ENCODE measurements around the gene NUDT7. TPM values are rescaled to one million over a fixed set of nuclear protein-coding genes. Genes with fewer than 3 reads are reported as not detected.

NUDT7 gene
- total and polyA plus RNA-seq, 2 donors (not counting 3 experiments of a cell fraction or from before 2014, with no cell fraction given) = 6.2 to 6.5 TPM

DNA sequence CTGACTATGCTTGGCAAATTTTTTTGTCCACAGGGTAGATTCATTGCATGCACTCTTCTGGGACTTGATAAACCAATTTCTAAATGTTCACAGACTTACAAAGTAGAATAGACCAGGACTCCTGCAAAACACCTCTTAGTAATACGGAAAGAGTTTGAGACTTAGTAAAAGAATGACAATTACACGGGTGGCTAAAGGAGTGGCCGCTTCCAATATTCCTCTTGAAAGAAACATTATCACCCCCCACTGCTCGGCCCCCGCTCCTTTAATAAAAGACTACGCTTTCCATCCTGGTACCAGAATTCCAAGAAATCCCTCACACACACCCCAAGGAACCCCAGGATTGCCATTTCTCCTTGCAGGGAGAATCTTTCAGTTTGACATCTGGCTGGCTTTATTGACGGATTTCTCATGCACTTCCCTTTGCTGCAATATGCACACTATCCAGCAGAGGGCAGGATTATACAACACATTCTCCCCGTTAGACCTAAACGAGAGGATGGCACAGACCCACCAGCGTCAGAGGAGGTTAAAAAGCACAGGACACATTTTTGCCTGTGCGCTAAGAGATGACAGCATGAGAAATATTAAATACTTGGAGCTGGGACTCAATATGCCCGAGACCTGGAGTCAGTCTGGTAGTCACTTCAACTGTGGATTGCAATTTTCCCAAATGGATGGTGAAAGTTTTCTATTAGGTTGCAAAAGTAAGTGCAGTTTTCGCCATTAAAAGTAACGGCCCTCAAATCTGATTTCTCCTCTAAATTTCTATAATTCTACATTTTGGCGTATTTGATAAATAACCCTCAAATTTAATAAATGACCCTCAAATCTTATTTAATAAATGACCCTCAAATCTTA is 46.6 kb upstream of the NUDT7 start:
- no peaks in the 10 kb centered on the region for H3K9me3 ChIP-seq (replicated peaks; ENCODE audit: control insufficient read depth, insufficient read depth, low read length)
- H4K20me1 ChIP-seq (replicated peaks; ENCODE audit: control insufficient read depth, extremely low read depth, insufficient read depth, low read length) = no peaks in the 10 kb centered on the region
- peak; percentile 89 for FAIRE-seq
- H3K9me1 ChIP-seq (replicated peaks; ENCODE audit: control insufficient read depth, extremely low read depth, insufficient read depth, low read length) = no peaks in the 10 kb centered on the region
- no peak overlapping the region for H3K4me3 ChIP-seq (replicated peaks in 1 of 3; ENCODE audit: insufficient read depth in 1 of 3, low read depth in 1 of 3, low read length in 3 of 3)
- H2AFZ ChIP-seq (ENCODE audit: low read depth, low read length) = no peak overlapping the region
- intact Hi-C loops (cut with micrococcal nuclease) = loop anchor here (1.0 to 5.0 kb wide), 8 partner anchors 47 to 439 kb away; partner anchors contain the start of genes NUDT7, VAT1L and WWOX
- H3K27ac ChIP-seq (ENCODE audit: insufficient read depth, low read depth, low read length) = no peak overlapping the region
- peak; percentile 75 for DNase-seq (ENCODE audit: low read depth, low spot score)
- no TSS peak for BruUV-seq (replicated peaks)
- POLR2A ChIA-PET = no interaction called here
- H3K79me2 ChIP-seq (ENCODE audit: control insufficient read depth, insufficient read depth, low read length) = no peaks in the 10 kb centered on the region
- H3K27me3 ChIP-seq (ENCODE audit: control insufficient read depth in 2 of 2, insufficient read depth in 2 of 2, low read length in 2 of 2) = peaks cover 0 to 6% of the 10 kb centered on the region in 2 experiments
- CTCF ChIA-PET = interaction anchor here (0.7 to 2.9 kb wide), 17 partner anchors 9 to 439 kb away, joined by 3 to 40 read pairs (median 6); no protein-coding TSS in a partner anchor
- H3K4me2 ChIP-seq (ENCODE audit: insufficient read depth, low read length) = no peak overlapping the region
- dilution Hi-C loops (cut with MboI; ENCODE audit: extremely low pct_ligation_motif_present, low sequenced_read_pairs) = no loop called here
- H3K4me1 ChIP-seq (ENCODE audit: control insufficient read depth, extremely low read depth, insufficient read depth, low read length) = no peaks in the 10 kb centered on the region
- no peak overlapping the region for H3K9ac ChIP-seq (replicated peaks; ENCODE audit: extremely low read depth, insufficient read depth, low read length)
- H3K36me3 ChIP-seq (ENCODE audit: control insufficient read depth in 2 of 2, extremely low read depth in 1 of 2, insufficient read depth in 2 of 2, low read length in 2 of 2) = no peaks in the 10 kb centered on the region
- peak; percentile 74 to 96 for TF ChIP-seq CTCF (IDR thresholded peaks at IDR 0.05; ENCODE audit: extremely low read depth in 1 of 2, insufficient read depth in 1 of 2, low read depth in 1 of 2, low read length in 2 of 2)
- no peak for TF ChIP-seq JUN (IDR thresholded peaks at IDR 0.05; ENCODE audit: borderline replicate concordance, insufficient read depth, insufficient read length, low read depth)

- no peak overlapping the region for H3K9ac ChIP-seq (replicated peaks; ENCODE audit: extremely low read depth, insufficient read depth, low read length)
- H3K36me3 ChIP-seq (ENCODE audit: control insufficient read depth in 2 of 2, extremely low read depth in 1 of 2, insufficient read depth in 2 of 2, low read length in 2 of 2) = no peaks in the 10 kb centered on the region
- no peaks in the 10 kb centered on the region for H3K4me1 ChIP-seq (ENCODE audit: control insufficient read depth, extremely low read depth, insufficient read depth, low read length)
- no peak for FAIRE-seq
- BruUV-seq (replicated peaks) = no TSS peak
- no peaks in the 10 kb centered on the region for H3K9me1 ChIP-seq (replicated peaks; ENCODE audit: control insufficient read depth, extremely low read depth, insufficient read depth, low read length)
- no peak for TF ChIP-seq EZH2 (IDR thresholded peaks at IDR 0.05; ENCODE audit: borderline replicate concordance, low read depth, low read length, severe bottlenecking)
- TF ChIP-seq FOS (IDR thresholded peaks at IDR 0.05; ENCODE audit: borderline replicate concordance, insufficient read depth, low read length) = no peak
- TF ChIP-seq GATA2 (IDR thresholded peaks at IDR 0.05; ENCODE audit: insufficient read depth, insufficient read length, low read depth, low read length) = no peak
- TF ChIP-seq MAX (IDR thresholded peaks at IDR 0.05; ENCODE audit: insufficient read depth, insufficient read length) = no peak
- TF ChIP-seq POLR2A (IDR thresholded peaks at IDR 0.05; ENCODE audit: low read depth, low read length) = no peak
- ChIA-PET CTCF (interaction anchor here (0.5 to 3.3 kb wide), 10 partner anchors 10 to 326 kb away, joined by 3 to 37 read pairs (median 4); no protein-coding TSS in a partner anchor), POLR2A (no interaction called here)
- H2AFZ ChIP-seq (ENCODE audit: low read depth, low read length) = no peak overlapping the region
- H3K9me3 ChIP-seq (replicated peaks; ENCODE audit: control insufficient read depth, insufficient read depth, low read length) = no peaks in the 10 kb centered on the region
- H3K27ac ChIP-seq (ENCODE audit: insufficient read depth, low read depth, low read length) = no peak overlapping the region
- intact Hi-C loops (cut with micrococcal nuclease) = loop anchor here (5.0 kb wide), 1 partner anchor 45 kb away; the partner anchor contains the start of gene NUDT7
- no peak overlapping the region for H3K4me3 ChIP-seq (replicated peaks in 1 of 3; ENCODE audit: insufficient read depth in 1 of 3, low read depth in 1 of 3, low read length in 3 of 3)
- DNase-seq (ENCODE audit: low read depth, low spot score) = no peak
- peaks cover 0 to 6% of the 10 kb centered on the region in 2 experiments for H3K27me3 ChIP-seq (ENCODE audit: control insufficient read depth in 2 of 2, insufficient read depth in 2 of 2, low read length in 2 of 2)
- H3K4me2 ChIP-seq (ENCODE audit: insufficient read depth, low read length) = no peak overlapping the region
- dilution Hi-C loops (cut with MboI; ENCODE audit: extremely low pct_ligation_motif_present, low sequenced_read_pairs) = no loop called here
- H3K79me2 ChIP-seq (ENCODE audit: control insufficient read depth, insufficient read depth, low read length) = no peaks in the 10 kb centered on the region
- no peaks in the 10 kb centered on the region for H4K20me1 ChIP-seq (replicated peaks; ENCODE audit: control insufficient read depth, extremely low read depth, insufficient read depth, low read length)
Observed at GRCh38 chr16:77677129-77677528, 45.2 kb upstream of the NUDT7 start.

Data from endothelial cell of umbilical vein (primary cell).